Activated CD8-positive, alpha-beta T cell treated with anti-CD3 and anti-CD28 coated beads for 36 hours (primary cell): ENCODE measurements around the gene ATOH8. TPM values are rescaled to one million over a fixed set of nuclear protein-coding genes. Genes with fewer than 3 reads are reported as not detected.

Experiments
- ATAC-seq: fragments of 200-7000 bp; cut with Tn5 transposase; one replicate; pipeline ENCODE4 v1.10.0; 2021; ENCODE audit warnings: mild to moderate bottlenecking, moderate library complexity
- CTCF ChIA-PET: fragments of 350-600 bp; sonication (Branson Sonifier 250); formaldehyde crosslinking; loops from one replicate; lab custom pipeline; 2021; ENCODE audit warnings: antibody characterized with exemption; lab: Charles Lee
- POLR2A ChIA-PET: fragments of 350-600 bp; sonication (Branson Sonifier 250); formaldehyde crosslinking; loops from one replicate; lab custom pipeline; 2021; ENCODE audit warnings: antibody characterized with exemption; lab: Charles Lee
- DNase-seq: peaks from one replicate; pipeline ENCODE4 v3.0.0-alpha.2; 2020
- H3K27ac Mint-ChIP-seq: one replicate; pipeline ENCODE4 v1.8.0; 2021; ENCODE audit warnings: mild to moderate bottlenecking, mixed read lengths
- H3K27me3 Mint-ChIP-seq: one replicate; pipeline ENCODE4 v1.8.0; 2021; ENCODE audit warnings: mixed read lengths
- H3K36me3 Mint-ChIP-seq: one replicate; pipeline ENCODE4 v1.8.0; 2021; ENCODE audit warnings: low read depth, mixed read lengths
- H3K4me1 Mint-ChIP-seq: one replicate; pipeline ENCODE4 v1.8.0; 2021; ENCODE audit warnings: low read depth, mixed read lengths
- H3K4me3 Mint-ChIP-seq: one replicate; pipeline ENCODE4 v1.8.0; 2021; ENCODE audit warnings: mild to moderate bottlenecking, moderate library complexity, mixed read lengths
- H3K9me3 Mint-ChIP-seq: one replicate; pipeline ENCODE4 v1.8.0; 2021; ENCODE audit warnings: mixed read lengths
- intact Hi-C: fragments of 100-400 bp; cut with micrococcal nuclease; formaldehyde crosslinking; loops from one replicate; pipeline ENCODE4 v1.10.0; 2022
- total RNA-seq, 2 experiments: library from RNA; stranded (reverse); gene quantifications; one replicate each; pipeline ENCODE4 v1.2.3, GENCODE V29; 2021
- TF ChIP-seq, protein P1 (sequence below): fragments of 200-600 bp; IDR thresholded peaks from one replicate; pipeline ENCODE4 v1.8.0; 2022; ENCODE audit warnings: antibody characterized with exemption, mild to moderate bottlenecking

The ATOH8 gene
- not detected for total RNA-seq

DNA sequence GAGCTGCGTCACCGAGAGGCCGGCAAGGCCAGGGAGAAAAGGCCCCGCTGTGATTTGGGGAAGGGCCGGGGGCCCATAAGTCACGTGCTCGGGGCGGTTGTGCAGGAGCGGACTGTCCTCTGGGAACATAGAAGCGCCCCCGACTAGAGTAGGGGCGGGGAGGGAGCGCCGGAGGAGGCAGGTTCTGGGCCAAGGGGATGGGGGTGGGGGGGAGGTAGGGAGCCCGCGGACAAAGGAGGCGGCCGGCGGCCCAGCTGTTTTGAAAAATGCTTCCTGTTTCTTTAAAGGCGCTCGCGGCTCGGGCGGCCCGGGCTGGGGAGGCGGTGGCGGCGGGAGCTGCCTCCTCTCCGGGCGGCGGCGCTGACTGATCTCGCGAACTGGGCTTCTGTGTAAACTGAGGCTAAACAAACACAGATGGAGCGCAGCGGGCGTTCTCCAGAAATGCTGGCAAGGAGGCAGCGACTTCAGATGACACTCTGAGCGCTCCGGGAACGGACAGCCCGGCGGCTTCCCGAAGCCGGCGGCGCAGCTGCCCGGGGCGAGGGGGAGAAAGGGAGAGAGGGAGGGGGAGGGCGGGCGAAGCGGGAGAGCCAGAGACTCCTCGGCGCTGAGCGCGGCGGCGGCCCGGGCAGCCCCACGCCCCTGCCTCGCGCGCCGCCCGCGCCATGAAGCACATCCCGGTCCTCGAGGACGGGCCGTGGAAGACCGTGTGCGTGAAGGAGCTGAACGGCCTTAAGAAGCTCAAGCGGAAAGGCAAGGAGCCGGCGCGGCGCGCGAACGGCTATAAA lies at the start of gene ATOH8:
TSS of gene ATOH8 (plus strand) at position 467 of the 788 bp plus-strand sequence. CDS start at position 666, 199 bp downstream.
- intact Hi-C loops = no loop called here
- no peak within 1 kb of the TSS for H3K27ac Mint-ChIP-seq
- POLR2A ChIA-PET = no interaction called here

DNA sequence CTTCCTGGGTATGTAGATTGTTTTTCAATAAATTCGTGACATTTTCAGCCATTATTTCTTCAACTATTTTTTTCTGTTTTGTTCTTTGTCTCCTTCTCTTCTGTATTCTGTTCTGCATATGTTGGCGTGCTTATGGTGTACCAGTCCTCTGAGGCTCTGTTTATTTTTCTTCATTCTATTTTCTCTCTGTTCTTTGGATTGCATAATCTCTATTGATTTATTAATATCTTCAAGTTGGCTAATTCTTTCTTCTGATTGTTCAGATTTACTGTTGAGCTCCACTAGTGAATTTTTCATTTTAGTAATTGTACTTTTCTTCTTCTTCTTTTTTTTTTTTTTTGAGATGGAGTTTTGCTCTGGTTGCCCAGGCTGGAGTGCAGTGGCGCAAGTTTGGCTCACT lies 49.8 kb upstream of the ATOH8 start:
- ChIA-PET CTCF (interaction anchor here (1.2 to 9.4 kb wide), 8 partner anchors 8 to 67 kb away, joined by 3 to 134 read pairs (median 8); no protein-coding TSS in a partner anchor), POLR2A (no interaction called here)
- H3K27me3 Mint-ChIP-seq = peaks cover 3% of the 10 kb centered on the region
- TF ChIP-seq, protein P1, sequence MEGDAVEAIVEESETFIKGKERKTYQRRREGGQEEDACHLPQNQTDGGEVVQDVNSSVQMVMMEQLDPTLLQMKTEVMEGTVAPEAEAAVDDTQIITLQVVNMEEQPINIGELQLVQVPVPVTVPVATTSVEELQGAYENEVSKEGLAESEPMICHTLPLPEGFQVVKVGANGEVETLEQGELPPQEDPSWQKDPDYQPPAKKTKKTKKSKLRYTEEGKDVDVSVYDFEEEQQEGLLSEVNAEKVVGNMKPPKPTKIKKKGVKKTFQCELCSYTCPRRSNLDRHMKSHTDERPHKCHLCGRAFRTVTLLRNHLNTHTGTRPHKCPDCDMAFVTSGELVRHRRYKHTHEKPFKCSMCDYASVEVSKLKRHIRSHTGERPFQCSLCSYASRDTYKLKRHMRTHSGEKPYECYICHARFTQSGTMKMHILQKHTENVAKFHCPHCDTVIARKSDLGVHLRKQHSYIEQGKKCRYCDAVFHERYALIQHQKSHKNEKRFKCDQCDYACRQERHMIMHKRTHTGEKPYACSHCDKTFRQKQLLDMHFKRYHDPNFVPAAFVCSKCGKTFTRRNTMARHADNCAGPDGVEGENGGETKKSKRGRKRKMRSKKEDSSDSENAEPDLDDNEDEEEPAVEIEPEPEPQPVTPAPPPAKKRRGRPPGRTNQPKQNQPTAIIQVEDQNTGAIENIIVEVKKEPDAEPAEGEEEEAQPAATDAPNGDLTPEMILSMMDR = no peak
- H3K27ac Mint-ChIP-seq = peak overlapping the region; percentile 1
- H3K4me1 Mint-ChIP-seq = peaks cover 31% of the 10 kb centered on the region
- no peaks in the 10 kb centered on the region for H3K9me3 Mint-ChIP-seq
- DNase-seq = no peak
- no peak for ATAC-seq
- H3K36me3 Mint-ChIP-seq = no peaks in the 10 kb centered on the region
- no peak overlapping the region for H3K4me3 Mint-ChIP-seq
- intact Hi-C loops = no loop called here

More for the DNA sequence above, at the start of gene ATOH8:
- TF ChIP-seq, protein P1 = no peak
- Mint-ChIP-seq H3K36me3 (no peaks in the 10 kb centered on the region), H3K27me3 (peaks cover 55% of the 10 kb centered on the region), H3K9me3 (no peaks in the 10 kb centered on the region), H3K4me1 (peaks cover 17% of the 10 kb centered on the region), H3K4me3 (peak within 1 kb of the TSS; percentile 60)
- ATAC-seq (no peak), DNase-seq (peak; percentile 50)
- CTCF ChIA-PET = interaction anchor here (0.8 to 6.2 kb wide), 6 partner anchors 9 to 325 kb away, joined by 3 to 76 read pairs (median 4); no protein-coding TSS in a partner anchor

DNA sequence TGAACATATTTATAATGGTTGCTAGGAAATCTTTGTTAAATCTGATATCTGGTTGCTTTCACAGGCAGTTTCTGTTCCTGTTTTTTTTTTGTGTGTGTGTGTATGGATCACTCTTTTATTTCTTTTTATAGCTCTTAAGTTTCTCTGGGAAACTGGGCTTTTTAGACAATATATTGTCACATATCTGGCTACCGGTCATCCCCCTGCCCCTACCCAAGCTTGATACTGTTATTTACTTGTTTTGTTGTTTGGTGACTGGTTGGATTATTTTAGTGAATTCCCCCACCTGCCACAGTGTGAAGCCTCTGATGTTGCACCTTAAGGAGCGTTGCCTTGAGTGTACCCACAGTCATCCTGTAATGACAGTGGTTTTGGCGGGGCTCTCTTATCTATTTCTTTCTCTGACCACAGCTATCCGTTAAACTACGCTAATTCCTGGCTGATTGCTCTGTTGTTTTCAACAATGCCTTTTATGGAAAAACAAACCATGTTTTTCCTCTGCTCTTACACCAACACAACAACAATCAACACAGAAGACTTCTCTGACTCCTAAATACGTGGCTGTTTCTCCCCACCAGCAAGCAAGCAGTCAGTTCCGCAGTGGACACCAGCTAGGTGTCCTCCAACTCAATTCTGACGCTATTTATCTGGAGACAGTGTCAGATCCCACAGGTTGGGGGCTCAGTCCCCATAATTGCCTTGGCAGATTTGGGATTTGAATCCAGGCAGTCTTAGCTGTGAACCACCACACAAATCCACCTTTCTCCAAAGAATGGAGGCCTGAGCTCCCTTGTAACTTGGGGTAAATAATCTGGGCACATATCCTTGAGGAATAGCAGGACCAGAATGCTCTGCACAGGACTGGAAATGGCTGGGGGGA lies 48.8 kb upstream of the ATOH8 start:
- DNase-seq (peak; percentile 37), ATAC-seq (no peak)
- CTCF ChIA-PET = interaction anchor here (0.7 to 9.4 kb wide), 9 partner anchors 9 to 68 kb away, joined by 3 to 134 read pairs (median 3); no protein-coding TSS in a partner anchor
- no peak overlapping the region for H3K4me3 Mint-ChIP-seq
- intact Hi-C loops = no loop called here
- TF ChIP-seq, protein P1 = no peak
- POLR2A ChIA-PET = interaction anchor here (0.8 to 1.1 kb wide), 2 partner anchors 9 to 12 kb away, joined by 3 read pairs; no protein-coding TSS in a partner anchor
- no peaks in the 10 kb centered on the region for H3K9me3 Mint-ChIP-seq
- H3K36me3 Mint-ChIP-seq = no peaks in the 10 kb centered on the region
- H3K27ac Mint-ChIP-seq = peak overlapping the region; percentile 19
- peaks cover 31% of the 10 kb centered on the region for H3K4me1 Mint-ChIP-seq
- H3K27me3 Mint-ChIP-seq = peaks cover 3% of the 10 kb centered on the region

GRCh38 chr2:85705680-85706039 lies 48.1 kb upstream of the ATOH8 start:
- Mint-ChIP-seq H3K27ac (no peak overlapping the region), H3K4me1 (peaks cover 31% of the 10 kb centered on the region), H3K27me3 (peaks cover 3% of the 10 kb centered on the region), H3K9me3 (no peaks in the 10 kb centered on the region), H3K36me3 (no peaks in the 10 kb centered on the region), H3K4me3 (no peak overlapping the region)
- DNase-seq = no peak
- POLR2A ChIA-PET = interaction anchor here (1.1 kb wide), 1 partner anchor 12 kb away, joined by 3 read pairs; no protein-coding TSS in a partner anchor
- TF ChIP-seq, protein P1 = no peak
- ATAC-seq = no peak
- CTCF ChIA-PET = interaction anchor here (1.0 to 9.4 kb wide), 12 partner anchors 9 to 69 kb away, joined by 3 to 134 read pairs (median 6); no protein-coding TSS in a partner anchor
- intact Hi-C loops = loop anchor here (2.0 kb wide), 1 partner anchor 25 kb away; no protein-coding TSS in a partner anchor
